H1 (cell line): Measurements from ENCODE around the gene CKAP5. TPM values are rescaled to one million over a fixed set of nuclear protein-coding genes. Genes with fewer than 3 reads are reported as not detected.

ENCODE experiments used
- CTCF ChIA-PET: fragments of 300-600 bp; sonication (Branson Sonifier 250); formaldehyde crosslinking; loops from one replicate; lab custom pipeline; 2021; ENCODE audit not compliant: partially characterized antibody; lab: Charles Lee
- POLR2A ChIA-PET: fragments of 300-600 bp; sonication (Branson Sonifier 250); formaldehyde crosslinking; loops from one replicate; lab custom pipeline; 2021; ENCODE audit warnings: inconsistent platforms; ENCODE audit not compliant: partially characterized antibody; lab: Charles Lee
- DNase-seq, 2 experiments: peaks; one replicate each; pipeline versions ENCODE4 v3.0.0 to v3.0.0-alpha.2; 2010 to 2022; ENCODE audit warnings: low spot score in 2 of 2, low read depth in 1 of 2, mixed read lengths in 1 of 2
- FAIRE-seq: peaks from 2 replicates; lab custom pipeline; 2011; peaks lifted over from hg19 to GRCh38; lab: Jason Lieb, UNC
- H2AFZ ChIP-seq: 2 replicates; pipeline ENCODE4 v1.8.1; 2012; ENCODE audit warnings: low read length, inconsistent platforms
- H2AK5ac ChIP-seq: 2 replicates; pipeline ENCODE4 v1.6.1; 2013; ENCODE audit warnings: low read depth, low read length
- H2BK120ac ChIP-seq: replicated peaks from 2 replicates; pipeline ENCODE3; 2013; ENCODE audit warnings: low read depth, low read length, inconsistent platforms
- H2BK12ac ChIP-seq: 2 replicates; pipeline ENCODE4 v1.6.1; 2013; ENCODE audit warnings: low read depth, low read length
- H2BK15ac ChIP-seq: 2 replicates; pipeline ENCODE4 v1.6.1; 2013; ENCODE audit warnings: low read length
- H2BK20ac ChIP-seq: 2 replicates; pipeline ENCODE4 v1.6.1; 2013; ENCODE audit warnings: low read length
- H2BK5ac ChIP-seq: 2 replicates; pipeline ENCODE4 v1.6.1; 2013; ENCODE audit warnings: low read depth, low read length
- H3K14ac ChIP-seq: 2 replicates; pipeline ENCODE4 v1.6.1; 2013; ENCODE audit warnings: inconsistent platforms; ENCODE audit not compliant: insufficient read length
- H3K18ac ChIP-seq: 2 replicates; pipeline ENCODE4 v1.6.1; 2013; ENCODE audit warnings: low read length; ENCODE audit errors: extremely low read depth
- H3K23ac ChIP-seq: 2 replicates; pipeline ENCODE4 v1.6.1; 2013; ENCODE audit warnings: inconsistent platforms; ENCODE audit not compliant: insufficient read length
- H3K23me2 ChIP-seq: 2 replicates; pipeline ENCODE4 v1.6.1; 2013; ENCODE audit warnings: low read depth, low read length
- H3K27ac ChIP-seq: 2 replicates; pipeline ENCODE4 v1.6.1; 2011; ENCODE audit warnings: low read depth, low read length, inconsistent platforms
- H3K27me3 ChIP-seq, 4 experiments: replicated peaks in 1 of 4; 1 replicate in 1 of 4; 2 replicates in 3 of 4; pipeline versions ENCODE4 v1.6.1 to v1.8.1; 2011 to 2013; ENCODE audit warnings: low read length in 3 of 4, mild to moderate bottlenecking in 3 of 4, inconsistent platforms in 2 of 4, mixed read lengths in 2 of 4, moderate library complexity in 1 of 4; ENCODE audit not compliant: control insufficient read depth in 3 of 4, insufficient read depth in 3 of 4; ENCODE audit errors: extremely low read depth in 1 of 4
- H3K36me3 ChIP-seq, 4 experiments: 2 replicates each; pipeline versions ENCODE4 v1.6.1 to v1.8.1; 2011 to 2013; ENCODE audit warnings: mild to moderate bottlenecking in 4 of 4, low read length in 3 of 4, moderate library complexity in 2 of 4, control low read depth in 1 of 4, inconsistent platforms in 1 of 4; ENCODE audit not compliant: insufficient read depth in 4 of 4, control insufficient read depth in 2 of 4
- H3K4ac ChIP-seq: replicated peaks from 2 replicates; pipeline ENCODE3; 2013; ENCODE audit warnings: low read length, low read depth, mixed read lengths, inconsistent platforms; ENCODE audit not compliant: insufficient read length
- H3K4me1 ChIP-seq, 4 experiments: replicated peaks in 1 of 4; 1 replicate in 1 of 4; 2 replicates in 3 of 4; pipeline versions ENCODE4 v1.6.1 to v1.8.1; 2011 to 2013; ENCODE audit warnings: low read length in 3 of 4, inconsistent platforms in 2 of 4, mixed read lengths in 1 of 4; ENCODE audit not compliant: insufficient read depth in 4 of 4, control insufficient read depth in 3 of 4
- H3K4me2 ChIP-seq, 2 experiments: 2 replicates each; pipeline versions ENCODE4 v1.6.1 to v1.8.1; 2011 to 2013; ENCODE audit warnings: low read depth in 2 of 2, low read length in 2 of 2, control low read depth in 1 of 2, inconsistent platforms in 1 of 2, mild to moderate bottlenecking in 1 of 2; ENCODE audit not compliant: insufficient read depth in 1 of 2
- H3K4me3 ChIP-seq, 4 experiments: fragments of 200-600, 300-600 bp in 1 of 4; sonication (generic), shearing (Covaris generic), sonication (Bioruptor Twin) in 1 of 4; 2 replicates each; pipeline versions ENCODE4 v1.5.1 to v1.8.1; 2011 to 2016; ENCODE audit warnings: low read length in 4 of 4, low read depth in 3 of 4, control low read depth in 2 of 4, inconsistent platforms in 2 of 4, mild to moderate bottlenecking in 2 of 4, mixed read lengths in 1 of 4, moderate library complexity in 1 of 4; ENCODE audit not compliant: insufficient read depth in 2 of 4; ENCODE audit errors: extremely low read depth in 1 of 4
- H3K56ac ChIP-seq: replicated peaks from 2 replicates; pipeline ENCODE3; 2013; ENCODE audit warnings: low read depth, mild to moderate bottlenecking, mixed read lengths, low read length, inconsistent platforms; ENCODE audit not compliant: insufficient read length
- H3K79me1 ChIP-seq: 2 replicates; pipeline ENCODE4 v1.6.1; 2013; ENCODE audit warnings: low read depth, low read length, control low read depth
- H3K79me2 ChIP-seq, 2 experiments: 2 replicates each; pipeline versions ENCODE4 v1.6.1 to v1.8.1; 2012 to 2013; ENCODE audit warnings: low read length in 2 of 2, mild to moderate bottlenecking in 2 of 2, inconsistent platforms in 1 of 2; ENCODE audit not compliant: insufficient read depth in 2 of 2, control insufficient read depth in 1 of 2
- H3K9ac ChIP-seq, 4 experiments: replicated peaks in 1 of 4; 1 replicate in 1 of 4; 2 replicates in 3 of 4; pipeline versions ENCODE4 v1.6.1 to v1.8.1; 2011 to 2013; ENCODE audit warnings: low read depth in 3 of 4, low read length in 3 of 4, control low read depth in 2 of 4, mild to moderate bottlenecking in 2 of 4, moderate library complexity in 2 of 4, inconsistent platforms in 1 of 4; ENCODE audit errors: extremely low read depth in 1 of 4
- H3K9me3 ChIP-seq, 2 experiments: 2 replicates each; pipeline versions ENCODE4 v1.6.1 to v1.8.1; 2012 to 2013; ENCODE audit warnings: mild to moderate bottlenecking in 2 of 2, moderate library complexity in 2 of 2, control low read depth in 1 of 2, inconsistent platforms in 1 of 2, low read depth in 1 of 2, low read length in 1 of 2, mixed read lengths in 1 of 2; ENCODE audit not compliant: insufficient read depth in 2 of 2
- H4K20me1 ChIP-seq, 2 experiments: replicated peaks in 1 of 2; 2 replicates each; pipeline versions ENCODE3 to v1.8.1; 2011 to 2013; ENCODE audit warnings: inconsistent platforms in 2 of 2, low read length in 2 of 2, mild to moderate bottlenecking in 1 of 2; ENCODE audit not compliant: insufficient read depth in 2 of 2, control insufficient read depth in 1 of 2
- H4K5ac ChIP-seq: 2 replicates; pipeline ENCODE4 v1.6.1; 2013; ENCODE audit warnings: low read length, low read depth, mixed read lengths, inconsistent platforms; ENCODE audit not compliant: insufficient read length
- H4K8ac ChIP-seq: 2 replicates; pipeline ENCODE4 v1.8.0; 2013; ENCODE audit warnings: mild to moderate bottlenecking, moderate library complexity, low read length, inconsistent platforms; ENCODE audit not compliant: insufficient read depth; ENCODE audit errors: extremely low read depth
- H4K91ac ChIP-seq: replicated peaks from 2 replicates; pipeline ENCODE3; 2013; ENCODE audit warnings: low read length, mixed read lengths, inconsistent platforms; ENCODE audit not compliant: insufficient read length
- BRCA1 ChIP-seq: IDR thresholded peaks from 2 replicates; pipeline ENCODE4 v1.6.1; 2012; ENCODE audit warnings: low read depth, low read length, improper control_type of control experiment
- CREB1 ChIP-seq: IDR thresholded peaks from 2 replicates; pipeline ENCODE4 v1.6.1; 2012; ENCODE audit warnings: inconsistent platforms
- HDAC2 ChIP-seq, 2 experiments: fragments of 300-600 bp in 1 of 2; sonication (generic) in 1 of 2; IDR thresholded peaks; 2 replicates each; pipeline ENCODE4 v1.6.1; 2011 to 2012; ENCODE audit warnings: low read depth in 2 of 2, low read length in 2 of 2, mild to moderate bottlenecking in 2 of 2, moderate library complexity in 2 of 2, borderline replicate concordance in 1 of 2, inconsistent platforms in 1 of 2
- NRF1 ChIP-seq: IDR thresholded peaks from 2 replicates; pipeline ENCODE4 v1.6.1; 2011; ENCODE audit warnings: mild to moderate bottlenecking, low read depth, low read length, improper control_type of control experiment
- RFX5 ChIP-seq: IDR thresholded peaks from 2 replicates; pipeline ENCODE4 v1.6.1; 2011; ENCODE audit warnings: low read depth, low read length, improper control_type of control experiment, borderline replicate concordance
- TEAD4 ChIP-seq: IDR thresholded peaks from 2 replicates; pipeline ENCODE4 v1.6.1; 2012; ENCODE audit warnings: low read depth, low read length, inconsistent platforms, mixed read lengths
- WGBS, 2 experiments: shearing (Covaris generic) in 1 of 2; methylation state at CpG; one replicate each; pipeline versions ENCODE4 v1.1.6 to v1.1.7; 2013 to 2015; ENCODE audit warnings: low lambda C conversion rate in 2 of 2, mixed read lengths in 2 of 2, inconsistent platforms in 1 of 2, low coverage in 1 of 2, missing lambda C conversion rate in 1 of 2; ENCODE audit not compliant: insufficient replicate concordance in 2 of 2, insufficient coverage in 1 of 2, insufficient read length in 1 of 2; ENCODE audit errors: extremely low coverage in 1 of 2, missing lambda C conversion rate in 1 of 2; 5-methylcytosine and 5-hydroxymethylcytosine counted together
- polyA plus RNA-seq, 7 experiments: library from polyadenylated mRNA; depleted of rRNA in 3 of 7; stranded (reverse) in 5 of 7; unstranded in 2 of 7; fragments of >200 nt in 5 of 7; fragments of 200-250 nt in 2 of 7; gene quantifications; 1 replicate in 5 of 7; 2 replicates in 1 of 7; 4 replicates in 1 of 7; pipeline versions ENCODE4 v1.2.1 to v1.2.3, GENCODE V29; 2011 to 2013; ENCODE audit warnings: missing spikeins in 2 of 7, mixed read lengths in 2 of 7
- total RNA-seq: library from RNA; stranded (reverse); fragmentation: NEBNext Ultra II Directional; extraction: Animal tissue kit (Norgen Biotek cat#: 25700); gene quantifications from 2 replicates; pipeline ENCODE4 v1.2.1, GENCODE V29; 2021

The CKAP5 gene
- total and polyA plus RNA-seq, 2 of the 8 experiments (the other 6 are each of a cell fraction or from before 2014, with no cell fraction given): 64.8 to 185 TPM

DNA sequence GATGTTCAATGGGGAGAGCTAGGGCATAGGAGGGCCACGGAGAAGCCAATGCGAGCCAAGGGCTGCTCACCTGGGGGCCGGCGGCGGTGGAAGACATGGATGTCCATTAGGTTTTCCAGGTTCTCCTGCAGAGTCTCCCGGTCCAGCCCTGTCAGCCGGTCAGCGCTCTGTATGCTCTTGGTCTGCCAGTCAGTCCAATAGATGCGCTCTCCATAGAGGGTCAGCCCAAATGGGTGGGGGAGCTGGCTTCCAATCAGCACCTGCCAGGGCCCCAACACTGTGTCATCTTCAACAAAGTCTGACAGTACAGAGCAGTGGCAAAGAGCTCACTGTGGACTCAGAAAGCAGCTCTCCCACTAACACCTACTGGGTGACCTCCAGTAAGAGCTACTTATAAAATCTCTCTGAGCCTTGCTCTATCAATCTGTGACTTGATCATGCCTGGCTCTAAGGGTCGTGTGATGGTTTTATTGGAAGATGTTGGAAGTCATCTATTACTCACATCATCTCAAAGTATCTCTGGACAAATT lies 33.0 kb upstream of the CKAP5 start:
- no peak overlapping the region for H2BK20ac ChIP-seq
- no peaks in the 10 kb centered on the region for H3K27me3 ChIP-seq
- no peak overlapping the region for H2AK5ac ChIP-seq
- no peak overlapping the region; the same call in 1 of the 2 replicates for H4K8ac ChIP-seq
- no peak overlapping the region for H4K91ac ChIP-seq
- CTCF ChIA-PET: interaction anchor here (0.6 to 3.5 kb wide), 5 partner anchors 9 to 273 kb away, joined by 3 to 14 read pairs (median 3); no protein-coding TSS in a partner anchor
- no peaks in the 10 kb centered on the region for H3K23me2 ChIP-seq
- no peak overlapping the region for H3K4ac ChIP-seq
- H2BK12ac ChIP-seq: no peak overlapping the region
- H3K23ac ChIP-seq: no peak overlapping the region
- H3K9ac ChIP-seq: no peak overlapping the region
- no peak for FAIRE-seq
- no peaks in the 10 kb centered on the region for H3K9me3 ChIP-seq
- H3K79me1 ChIP-seq: no peaks in the 10 kb centered on the region
- H3K14ac ChIP-seq: no peak overlapping the region
- H3K79me2 ChIP-seq: no peaks in the 10 kb centered on the region
- H2BK15ac ChIP-seq: no peak overlapping the region
- H3K4me3 ChIP-seq: no peak overlapping the region
- no peak overlapping the region for H2BK120ac ChIP-seq
- H3K27ac ChIP-seq: no peak overlapping the region
- H3K36me3 ChIP-seq: peaks cover 7 to 41% (median 27%) of the 10 kb centered on the region in 4 experiments
- no peaks in the 10 kb centered on the region for H4K20me1 ChIP-seq
- no peaks in the 10 kb centered on the region for H3K4me1 ChIP-seq
- H3K18ac ChIP-seq: no peak overlapping the region
- H3K4me2 ChIP-seq: no peak overlapping the region
- no peak overlapping the region for H3K56ac ChIP-seq
- no peak for TF ChIP-seq TEAD4
- no peak for TF ChIP-seq HDAC2 (IDR thresholded peaks at IDR 0.05; ENCODE audit: borderline replicate concordance in 1 of 2, low read depth in 2 of 2, low read length in 2 of 2)
- no peak for TF ChIP-seq RFX5
- no peak for TF ChIP-seq NRF1
- no peak for TF ChIP-seq CREB1
- no peak for TF ChIP-seq BRCA1
- no peak overlapping the region for H2BK5ac ChIP-seq
- DNase-seq: no peak
- H4K5ac ChIP-seq: no peak overlapping the region
- no peak overlapping the region for H2AFZ ChIP-seq
- POLR2A ChIA-PET: no interaction called here
- 97% methylated on average over 10 of the region's 10 CpGs; no CpG with 5 or more reads in 1 of the 2 experiments for WGBS, 2 experiments
